Measurements from ENCODE around the gene RSPO4. TPM values are rescaled to one million over a fixed set of nuclear protein-coding genes. Genes with fewer than 3 reads are reported as not detected.
"Not testable (repeated sequence)": the region's sequence is repeated elsewhere in the genome, so short reads cannot be mapped to it uniquely, and the experiment has no call there.

The RSPO4 gene
- total and polyA plus RNA-seq, 2 donors (not counting 1 experiment from before 2014, with no cell fraction given): not detected

- H3K79me2 ChIP-seq (ENCODE audit: control insufficient read depth, insufficient read depth, low read length): no peaks in the 10 kb centered on the region
- H3K4me2 ChIP-seq (ENCODE audit: extremely low read depth, insufficient read depth, low read length): no peak overlapping the region
- no peak overlapping the region for H3K4me3 ChIP-seq (replicated peaks in 1 of 4; ENCODE audit: control extremely low read depth in 1 of 4, insufficient read depth in 1 of 4, low read depth in 3 of 4, low read length in 4 of 4)
- no peak overlapping the region for H3K9ac ChIP-seq (ENCODE audit: insufficient read depth, low read length)
- no peaks in the 10 kb centered on the region for H3K9me3 ChIP-seq (ENCODE audit: control insufficient read depth, insufficient read depth, low read depth, low read length)
- TF ChIP-seq EZH2 (IDR thresholded peaks at IDR 0.05; ENCODE audit: low read length, missing control alignments): no peak
- TF ChIP-seq CTCF (conservative IDR thresholded peaks at IDR 0.05 in 1 of 2, IDR thresholded peaks at IDR 0.05 in 1 of 2; ENCODE audit: low read depth in 1 of 2, low read length in 2 of 2): no peak
- no peak overlapping the region for H2AFZ ChIP-seq (ENCODE audit: low read length)
- no peaks in the 10 kb centered on the region for H4K20me1 ChIP-seq (ENCODE audit: control insufficient read depth, extremely low read depth, insufficient read depth, low read length)
- DNase-seq (ENCODE audit: low read depth in 2 of 2): no peak
- H3K36me3 ChIP-seq (ENCODE audit: control insufficient read depth, insufficient read depth, low read length): no peaks in the 10 kb centered on the region
- no peak overlapping the region for H3K27ac ChIP-seq (ENCODE audit: insufficient read depth, low read length)
- H3K4me1 ChIP-seq (ENCODE audit: control insufficient read depth, extremely low read depth, insufficient read depth, low read length): no peaks in the 10 kb centered on the region
- no peaks in the 10 kb centered on the region for H3K27me3 ChIP-seq (ENCODE audit: control insufficient read depth, insufficient read depth, low read length)
Observed at GRCh38 chr20:1029980-1030379, 27.9 kb upstream of the RSPO4 start.

GRCh38 chr20:1026214-1026613 is 24.1 kb upstream of the RSPO4 start:
- H3K27ac ChIP-seq (ENCODE audit: insufficient read depth, low read length); H3K4me1 ChIP-seq (ENCODE audit: control insufficient read depth, extremely low read depth, insufficient read depth, low read length); DNase-seq (ENCODE audit: low read depth in 2 of 2); H2AFZ ChIP-seq (ENCODE audit: low read length); H3K9ac ChIP-seq (ENCODE audit: insufficient read depth, low read length); H3K4me2 ChIP-seq (ENCODE audit: extremely low read depth, insufficient read depth, low read length); H3K36me3 ChIP-seq (ENCODE audit: control insufficient read depth, insufficient read depth, low read length); H4K20me1 ChIP-seq (ENCODE audit: control insufficient read depth, extremely low read depth, insufficient read depth, low read length); H3K27me3 ChIP-seq (ENCODE audit: control insufficient read depth, insufficient read depth, low read length); H3K79me2 ChIP-seq (ENCODE audit: control insufficient read depth, insufficient read depth, low read length); H3K4me3 ChIP-seq (replicated peaks in 1 of 4; ENCODE audit: control extremely low read depth in 1 of 4, insufficient read depth in 1 of 4, low read depth in 3 of 4, low read length in 4 of 4); H3K9me3 ChIP-seq (ENCODE audit: control insufficient read depth, insufficient read depth, low read depth, low read length): not testable (repeated sequence)

- TF ChIP-seq EZH2 (IDR thresholded peaks at IDR 0.05; ENCODE audit: low read length, missing control alignments): no peak
- TF ChIP-seq CTCF (conservative IDR thresholded peaks at IDR 0.05 in 1 of 2, IDR thresholded peaks at IDR 0.05 in 1 of 2; ENCODE audit: low read depth in 1 of 2, low read length in 2 of 2): no peak
- Histone ChIP-seq H3K9me3 (ENCODE audit: control insufficient read depth, insufficient read depth, low read depth, low read length) (no peaks in the 10 kb centered on the region), H3K36me3 (ENCODE audit: control insufficient read depth, insufficient read depth, low read length) (no peaks in the 10 kb centered on the region), H3K27ac (ENCODE audit: insufficient read depth, low read length) (no peak overlapping the region), H3K4me3 (replicated peaks in 1 of 4; ENCODE audit: control extremely low read depth in 1 of 4, insufficient read depth in 1 of 4, low read depth in 3 of 4, low read length in 4 of 4) (no peak overlapping the region), H3K4me2 (ENCODE audit: extremely low read depth, insufficient read depth, low read length) (no peak overlapping the region), H3K9ac (ENCODE audit: insufficient read depth, low read length) (no peak overlapping the region), H2AFZ (ENCODE audit: low read length) (no peak overlapping the region), H3K4me1 (ENCODE audit: control insufficient read depth, extremely low read depth, insufficient read depth, low read length) (no peaks in the 10 kb centered on the region), H3K79me2 (ENCODE audit: control insufficient read depth, insufficient read depth, low read length) (no peaks in the 10 kb centered on the region), H3K27me3 (ENCODE audit: control insufficient read depth, insufficient read depth, low read length) (no peaks in the 10 kb centered on the region), H4K20me1 (ENCODE audit: control insufficient read depth, extremely low read depth, insufficient read depth, low read length) (no peaks in the 10 kb centered on the region)
- no peak for DNase-seq (ENCODE audit: low read depth in 2 of 2)
Observed at GRCh38 chr20:1022871-1023270, 20.8 kb upstream of the RSPO4 start.

Measured in fibroblast of lung (primary cell).